Measurements from ENCODE around the gene POLR2B.
"Not testable (repeated sequence)": the region's sequence is repeated elsewhere in the genome, so short reads cannot be mapped to it uniquely, and the experiment has no call there.

POLR2B gene

DNA sequence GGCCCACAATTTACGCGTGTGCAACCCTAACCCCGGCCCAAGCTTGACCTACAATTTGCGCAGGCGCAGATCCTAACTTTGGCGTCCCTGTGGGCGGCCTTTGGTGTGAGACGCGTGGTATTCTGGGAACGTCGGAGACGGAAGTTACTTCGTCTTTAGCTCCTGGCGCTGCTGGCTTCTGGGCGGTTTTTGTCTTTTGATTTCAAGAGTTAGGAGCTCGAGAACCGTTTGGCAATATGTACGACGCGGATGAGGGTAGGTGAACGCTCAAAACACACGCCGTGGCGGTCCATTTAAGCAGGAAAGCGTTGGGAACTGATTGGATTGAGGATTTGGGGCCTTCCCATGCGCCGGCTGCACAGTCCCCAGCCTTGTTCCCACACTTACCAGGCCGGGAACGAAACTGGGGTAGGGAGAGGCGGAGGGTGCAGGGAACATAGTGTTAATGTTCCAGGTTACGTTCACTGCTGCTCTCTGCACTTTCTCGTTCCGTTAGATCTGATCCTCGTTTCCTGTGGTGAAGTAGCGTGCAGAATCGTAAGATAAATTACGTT, at the start of gene POLR2B:
TSS of gene POLR2B (plus strand) at position 147 of the 554 bp plus-strand sequence. CDS start at position 237, 90 bp downstream.
- peak; percentile 89 for DNase-seq

DNA sequence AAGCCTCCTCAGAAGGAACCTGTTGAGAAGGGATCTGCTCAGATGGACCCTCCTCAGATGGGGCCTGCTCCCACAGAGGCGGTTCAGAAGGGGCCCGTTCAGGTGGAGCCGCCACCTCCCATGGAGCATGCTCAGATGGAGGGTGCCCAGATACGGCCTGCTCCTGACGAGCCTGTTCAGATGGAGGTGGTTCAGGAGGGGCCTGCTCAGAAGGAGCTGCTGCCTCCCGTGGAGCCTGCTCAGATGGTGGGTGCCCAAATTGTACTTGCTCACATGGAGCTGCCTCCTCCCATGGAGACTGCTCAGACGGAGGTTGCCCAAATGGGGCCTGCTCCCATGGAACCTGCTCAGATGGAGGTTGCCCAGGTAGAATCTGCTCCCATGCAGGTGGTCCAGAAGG, 48.1 kb upstream of the POLR2B start:
- DNase-seq, result no peak

DNA sequence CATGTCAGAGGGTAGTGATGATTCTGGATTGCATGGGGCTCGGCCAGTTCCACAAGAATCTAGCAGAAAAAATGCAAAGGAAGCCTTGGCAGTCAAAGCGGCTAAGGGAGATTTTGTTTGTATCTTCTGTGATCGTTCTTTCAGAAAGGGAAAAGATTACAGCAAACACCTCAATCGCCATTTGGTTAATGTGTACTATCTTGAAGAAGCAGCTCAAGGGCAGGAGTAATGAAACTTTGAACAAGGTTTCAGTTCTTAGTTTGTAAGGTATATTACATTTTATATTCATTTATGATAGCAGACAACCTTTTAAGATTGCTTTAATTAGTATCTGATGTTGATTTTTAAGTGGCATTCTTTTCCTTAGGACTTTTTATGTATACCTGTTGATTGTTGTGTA, 46.8 kb upstream of the POLR2B start:
- DNase-seq, result no peak

DNA sequence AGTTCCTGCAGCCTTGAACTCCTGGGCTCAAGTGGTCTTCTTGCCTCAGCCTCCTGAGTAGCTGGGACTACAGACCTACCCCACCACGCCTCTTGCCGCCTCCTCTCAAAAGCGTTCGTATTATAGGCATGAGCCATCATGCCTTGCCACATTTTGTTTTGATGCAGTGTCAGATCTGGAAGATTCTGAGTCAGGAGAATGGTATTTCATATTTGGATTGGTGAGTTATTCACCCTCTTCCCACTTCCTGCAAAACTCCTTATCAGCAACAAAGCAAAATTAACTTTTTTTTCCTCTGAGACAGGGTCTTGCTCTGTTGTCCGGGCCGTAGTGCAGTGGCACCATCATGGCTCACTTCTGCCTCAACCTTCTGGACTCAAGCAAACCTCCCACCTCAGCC, 41.4 kb upstream of the POLR2B start:
- DNase-seq, result no peak

DNA sequence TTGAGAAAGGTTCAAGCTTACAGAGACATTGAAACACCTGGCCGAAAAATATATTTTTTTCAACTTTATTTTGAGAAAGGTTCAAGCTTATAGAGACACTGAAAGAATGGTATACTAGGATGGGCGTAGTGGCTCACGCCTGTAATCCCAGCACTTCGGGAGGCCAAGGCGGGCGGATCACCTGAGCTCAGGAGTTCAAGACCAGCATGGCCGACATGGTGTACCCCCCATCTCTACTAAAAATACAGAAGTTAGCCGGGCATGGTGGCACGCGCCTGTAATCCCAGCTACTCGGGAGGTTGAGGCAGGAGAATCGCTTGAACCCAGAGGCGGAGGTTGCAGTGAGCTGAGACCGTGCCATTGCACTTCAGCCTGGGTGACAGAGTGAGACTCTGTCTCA, 38.9 kb upstream of the POLR2B start:
- not testable (repeated sequence) for DNase-seq

DNA sequence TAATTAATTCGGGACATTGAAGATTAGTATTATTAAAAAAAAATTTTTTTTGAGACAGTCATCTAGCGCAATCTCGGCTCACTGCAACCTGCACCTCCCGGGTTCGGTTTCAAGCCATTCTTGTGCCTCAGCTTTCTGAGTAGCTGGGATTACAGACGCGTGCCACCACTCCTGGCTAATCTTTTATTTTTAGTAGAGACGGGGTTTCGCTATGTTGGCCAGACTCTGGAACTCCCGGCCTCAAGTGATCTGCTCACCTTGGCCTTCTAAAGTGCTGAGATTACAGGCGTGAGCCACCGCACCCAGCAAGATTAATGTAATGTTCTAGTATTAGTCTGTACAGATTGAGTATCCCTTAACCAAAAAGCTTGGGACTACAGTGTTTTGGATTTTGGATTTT, 38.3 kb upstream of the POLR2B start:
- no peak for DNase-seq

DNA sequence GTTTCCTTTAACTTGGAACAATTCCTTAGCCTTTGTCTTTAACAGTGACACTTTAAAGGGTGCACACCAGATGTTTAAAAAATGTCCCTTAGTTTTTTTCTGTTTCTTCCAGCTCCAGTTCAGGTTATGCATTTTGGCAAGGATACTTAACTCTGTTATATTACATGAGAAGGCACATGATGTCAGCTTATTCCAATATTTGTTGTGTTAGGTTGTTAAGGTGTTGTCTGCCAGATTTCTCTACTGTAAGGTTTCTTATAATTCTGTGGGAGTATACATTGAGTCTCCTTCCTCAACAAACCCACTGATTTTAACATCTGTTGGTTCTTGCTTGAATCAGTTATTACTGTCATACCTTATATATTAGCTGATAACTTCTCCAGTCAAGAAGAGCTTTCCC, 37.7 kb upstream of the POLR2B start:
- DNase-seq, result no peak

DNA sequence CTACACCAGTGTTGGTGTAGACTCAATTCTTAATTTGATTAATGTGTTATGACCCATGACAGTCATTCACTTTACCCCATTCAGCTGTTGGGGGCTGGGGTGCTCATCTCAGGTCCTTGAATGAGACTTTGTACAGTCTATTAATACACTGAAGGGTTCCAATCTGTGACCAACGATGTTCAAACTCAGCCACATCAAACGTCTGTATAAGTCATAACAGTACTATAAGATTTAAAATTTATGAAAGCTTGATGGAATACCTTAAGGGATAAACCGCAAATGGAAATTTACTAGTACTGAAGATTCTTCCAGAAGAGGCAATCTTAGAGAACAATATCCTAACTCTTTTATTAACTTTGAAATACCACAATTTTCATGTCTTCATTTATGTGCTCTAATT, 37.3 kb upstream of the POLR2B start:
- no peak for DNase-seq

DNA sequence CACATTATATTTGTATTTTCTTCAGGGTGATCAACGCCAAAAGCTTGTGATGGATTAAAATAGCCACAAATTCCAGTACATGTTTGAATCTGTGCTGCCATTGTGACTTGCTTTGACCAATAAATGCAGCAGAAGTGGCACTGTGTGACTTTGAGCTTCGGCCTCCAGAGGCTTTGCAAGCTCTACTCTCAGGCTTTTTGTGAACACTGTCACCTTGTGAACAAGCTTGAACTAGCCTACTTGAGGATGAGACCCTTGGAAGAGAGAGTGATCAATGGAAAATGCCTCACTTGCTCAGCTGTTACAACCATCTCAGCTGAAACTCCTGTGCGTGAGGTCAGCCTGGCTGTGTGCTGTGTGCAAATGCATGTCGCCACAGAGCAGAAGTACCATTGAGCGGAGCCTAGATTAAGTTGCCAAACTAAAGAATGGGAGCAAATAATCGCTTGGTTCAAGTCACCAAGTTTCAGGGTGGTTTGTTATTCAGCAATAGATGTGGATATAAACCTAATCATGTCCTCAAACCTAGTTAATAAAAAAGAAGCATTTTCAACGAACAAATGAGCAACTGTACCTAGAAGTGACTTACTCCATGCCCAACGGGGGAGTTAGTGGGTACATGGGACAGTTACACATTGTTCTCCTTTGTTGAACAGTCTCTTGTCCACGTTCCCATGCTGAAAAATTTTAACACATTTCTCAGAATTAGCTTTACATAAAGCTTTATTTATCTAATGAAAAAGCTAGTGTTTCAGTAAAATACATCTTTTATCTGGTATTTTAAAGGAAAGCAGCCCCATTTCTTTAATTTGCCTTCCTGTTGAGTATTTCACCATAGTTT, 24.8 kb upstream of the POLR2B start:
- DNase-seq, result no peak

DNA sequence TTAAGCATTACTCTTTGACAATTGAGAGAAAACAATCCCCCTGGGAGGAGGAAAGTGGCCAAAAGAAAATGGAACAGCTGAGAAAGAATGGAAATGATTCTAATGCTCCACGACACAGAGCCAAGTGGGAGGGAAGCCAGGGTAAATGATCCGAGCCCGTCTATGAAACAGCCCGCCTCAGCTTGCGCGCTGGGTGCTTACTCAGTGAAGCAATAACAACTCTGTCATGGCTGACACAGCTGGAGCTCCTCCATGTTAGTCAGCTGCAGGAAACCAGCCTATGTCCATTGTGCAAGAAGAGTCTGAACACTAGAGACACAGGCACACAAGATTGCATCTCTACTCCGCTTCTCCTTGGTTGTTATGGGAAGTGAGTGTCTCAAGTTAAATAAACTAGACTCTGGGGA, 20.6 kb upstream of the POLR2B start:
- DNase-seq, result no peak

DNA sequence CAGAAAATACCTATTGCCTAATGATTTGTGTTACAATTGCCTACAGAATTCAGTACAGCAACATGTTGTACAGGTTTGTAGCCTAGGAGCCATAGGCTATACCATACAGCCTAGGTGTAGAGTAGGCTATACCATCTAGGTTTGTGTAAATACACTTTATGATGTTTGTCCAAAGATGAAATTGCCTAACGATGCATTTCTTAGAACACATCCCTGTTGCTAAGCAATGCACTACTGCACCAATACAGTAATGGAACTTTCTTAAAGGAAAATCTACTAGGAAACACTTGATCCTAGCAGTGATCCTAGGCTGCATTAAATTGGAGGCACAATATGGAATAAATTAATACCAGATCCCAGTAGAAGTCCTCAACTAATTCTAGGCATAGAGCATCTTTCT, 19.6 kb upstream of the POLR2B start:
- no peak for DNase-seq

DNA sequence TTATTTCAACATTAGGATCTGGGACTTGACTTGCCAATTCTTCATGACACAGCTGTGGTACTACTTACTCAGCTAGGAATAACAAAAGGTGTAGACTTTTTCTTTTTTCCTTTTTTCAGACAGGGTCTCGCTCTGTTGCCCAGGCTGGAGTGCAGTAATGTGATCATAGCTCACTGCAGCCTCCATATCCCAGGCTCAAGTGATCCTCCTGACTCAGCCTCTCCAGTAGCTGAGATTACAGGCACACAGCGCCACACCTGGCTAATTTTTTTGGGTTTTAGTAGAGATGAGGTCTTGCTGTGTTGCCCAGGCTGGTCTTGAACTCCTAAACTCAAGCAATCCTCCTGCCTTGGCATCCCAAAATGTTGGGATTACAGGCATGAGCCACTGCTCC, 17.6 kb upstream of the POLR2B start:
- no peak for DNase-seq

DNA sequence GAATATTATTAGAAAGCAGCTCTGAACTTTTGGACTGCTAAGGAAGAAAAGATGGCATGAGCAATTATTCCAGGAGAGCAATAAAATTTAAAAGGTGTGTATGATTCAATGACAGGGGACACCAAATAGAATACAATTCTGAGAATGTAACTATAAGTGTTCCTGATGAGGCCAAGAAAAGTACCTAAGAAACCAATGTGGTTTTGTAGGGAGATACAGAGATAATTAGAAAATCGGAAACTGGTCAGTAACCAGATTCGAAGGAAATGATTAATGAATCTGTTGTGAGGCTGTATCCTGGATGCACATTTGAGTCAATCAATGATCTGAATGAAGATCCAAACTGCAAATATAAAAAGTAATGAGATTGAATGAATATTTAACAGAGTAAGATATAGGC, 7.3 kb upstream of the POLR2B start:
- DNase-seq, result no peak

DNA sequence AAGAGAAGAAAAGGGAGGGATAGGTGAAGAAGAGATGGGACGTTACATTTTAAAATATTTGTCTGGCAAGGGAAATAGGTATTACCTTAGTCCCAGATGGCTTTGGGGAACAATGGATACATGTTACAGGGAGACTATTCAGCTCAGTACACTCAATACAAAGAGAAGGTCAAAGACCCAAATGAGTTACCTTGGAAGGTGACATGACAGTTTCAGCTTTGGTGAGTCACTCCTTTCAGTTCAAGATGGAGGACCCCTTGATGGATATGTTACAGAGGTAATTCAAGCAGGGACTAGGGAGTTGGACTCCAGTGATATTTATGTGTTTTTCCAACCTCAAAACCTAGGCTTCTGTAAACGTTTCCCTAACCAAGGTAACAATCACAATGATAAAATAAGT, 6.3 kb upstream of the POLR2B start:
- no peak for DNase-seq

DNA sequence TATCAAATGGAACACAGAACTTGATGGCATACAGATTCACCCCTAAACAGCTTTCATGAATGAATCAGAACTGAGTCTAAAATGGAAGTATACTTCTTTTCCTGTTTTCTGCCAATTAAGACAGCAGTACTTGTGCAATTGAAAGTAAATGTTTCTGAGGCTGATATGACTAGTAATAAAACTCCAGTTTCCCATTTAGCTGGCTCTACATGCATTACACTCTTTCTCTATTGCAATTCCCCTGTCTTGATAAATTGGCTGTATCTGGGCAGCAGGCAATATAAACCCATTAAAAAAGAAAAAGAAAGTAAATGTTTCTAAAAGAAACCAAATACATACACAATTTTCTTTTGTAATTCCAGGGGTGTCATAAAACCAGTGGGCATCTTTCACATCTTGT, 5.9 kb upstream of the POLR2B start:
- no peak for DNase-seq

DNA sequence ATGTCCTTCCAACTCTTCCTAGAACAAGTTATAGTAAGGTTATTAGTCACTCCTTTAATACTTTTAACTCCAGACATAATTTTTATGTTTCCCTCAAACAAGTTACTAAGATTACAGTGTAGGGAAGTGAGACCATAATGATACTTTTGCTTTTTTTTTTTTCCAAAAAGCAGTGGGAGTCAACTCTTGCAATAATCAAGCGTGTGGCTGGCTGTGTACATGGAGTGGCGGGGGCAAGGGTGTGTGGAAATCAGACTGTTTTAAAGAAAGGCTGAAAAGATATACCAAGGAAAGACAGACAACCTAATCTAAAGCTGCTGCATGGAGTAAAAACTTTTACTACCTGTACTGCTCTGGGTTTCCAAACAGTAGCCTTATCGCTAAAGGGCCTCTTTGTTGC, 5.4 kb upstream of the POLR2B start:
- no peak for DNase-seq

DNA sequence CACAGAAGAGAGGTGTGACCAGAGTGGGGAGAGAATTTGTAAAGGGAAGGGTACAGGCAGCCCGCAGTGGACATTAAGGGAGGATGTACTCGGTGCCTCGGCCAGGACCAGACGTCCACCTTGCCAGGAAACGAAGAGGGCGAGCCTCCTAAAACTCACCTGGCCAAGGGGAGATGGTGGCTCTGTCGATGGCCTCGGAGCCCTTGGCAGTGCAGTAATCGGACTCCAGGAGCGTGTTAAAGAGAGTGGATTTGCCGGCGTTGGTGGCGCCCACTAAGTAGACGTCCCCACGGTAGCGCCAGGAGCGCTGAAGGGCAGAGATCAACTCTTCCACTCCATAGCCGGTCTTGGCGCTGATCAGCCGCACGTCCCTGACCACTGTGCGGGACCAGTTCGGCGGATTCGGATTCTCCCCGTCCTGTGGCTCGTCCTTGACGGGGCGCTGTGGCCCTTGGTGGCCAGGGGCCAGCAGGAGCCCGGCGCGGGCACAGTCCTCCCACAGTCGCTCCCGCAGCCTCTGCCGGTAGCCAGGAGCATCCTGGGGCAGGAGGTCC, 2.3 kb upstream of the POLR2B start:
- DNase-seq, result peak; percentile 7

DNA sequence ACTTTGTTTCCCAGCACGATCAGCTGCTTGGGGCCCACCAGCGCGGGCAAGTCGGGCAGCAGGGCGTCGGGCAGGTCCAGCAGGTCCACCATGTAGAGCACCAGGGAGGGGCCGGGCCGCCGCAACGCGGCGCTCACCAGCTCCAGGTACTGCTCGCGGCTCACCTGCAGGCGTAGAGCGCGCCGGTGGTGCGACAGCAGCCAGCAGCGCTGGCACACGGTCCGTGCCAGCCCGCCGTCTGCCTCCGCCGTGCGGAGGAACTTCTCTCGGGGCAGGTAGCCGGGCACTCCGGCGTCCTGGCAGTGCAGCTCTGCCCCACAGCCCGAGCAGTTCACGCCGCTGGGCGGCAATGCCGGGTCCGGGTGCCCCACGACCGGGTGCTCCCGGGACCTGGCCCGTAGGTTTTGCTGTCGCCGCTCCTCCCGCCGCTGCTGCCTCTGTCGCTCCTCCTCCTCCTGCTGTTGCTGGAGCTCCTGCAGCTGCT, 1.8 kb upstream of the POLR2B start:
- peak; percentile 61 for DNase-seq

DNA sequence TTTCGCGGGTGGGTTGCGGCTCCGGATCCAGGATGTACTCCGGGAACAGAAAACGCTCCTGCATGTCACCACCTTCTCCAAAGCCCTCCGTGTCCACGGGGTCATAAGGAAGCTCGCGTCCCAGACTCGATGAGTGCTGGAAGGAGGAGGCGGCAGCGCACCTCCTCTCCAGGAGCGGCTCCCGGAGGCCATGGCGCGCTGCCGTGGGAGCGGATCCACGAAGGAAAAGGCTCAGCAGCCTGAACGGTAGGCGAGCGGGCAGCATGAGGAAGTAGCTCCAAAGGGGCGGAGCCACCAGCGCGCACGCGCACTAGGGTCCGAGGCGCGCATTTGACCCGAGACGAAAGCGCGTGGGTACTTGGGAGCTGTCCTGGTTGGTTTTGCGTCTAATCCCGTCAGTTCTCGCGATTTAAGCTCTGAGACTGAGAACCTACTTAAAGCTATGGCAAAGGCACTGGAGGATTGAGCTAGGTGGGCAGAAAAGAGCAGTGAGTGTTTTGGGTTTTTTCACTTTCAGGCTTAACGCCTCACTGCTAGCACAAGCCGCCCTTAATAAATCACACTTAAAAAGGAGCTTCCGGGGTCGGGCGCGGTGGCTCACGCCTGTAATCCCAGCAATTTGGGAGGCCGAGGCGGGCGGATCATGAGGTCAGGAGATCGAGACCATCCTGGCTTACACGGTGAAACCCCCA, 1.2 kb upstream of the POLR2B start, which contains the start of gene NOA1:
TSS of gene NOA1 (minus strand) at position 286 of the 692 bp plus-strand sequence. CDS start at position 265, 21 bp downstream.
- peak; percentile 98 for DNase-seq

DNA sequence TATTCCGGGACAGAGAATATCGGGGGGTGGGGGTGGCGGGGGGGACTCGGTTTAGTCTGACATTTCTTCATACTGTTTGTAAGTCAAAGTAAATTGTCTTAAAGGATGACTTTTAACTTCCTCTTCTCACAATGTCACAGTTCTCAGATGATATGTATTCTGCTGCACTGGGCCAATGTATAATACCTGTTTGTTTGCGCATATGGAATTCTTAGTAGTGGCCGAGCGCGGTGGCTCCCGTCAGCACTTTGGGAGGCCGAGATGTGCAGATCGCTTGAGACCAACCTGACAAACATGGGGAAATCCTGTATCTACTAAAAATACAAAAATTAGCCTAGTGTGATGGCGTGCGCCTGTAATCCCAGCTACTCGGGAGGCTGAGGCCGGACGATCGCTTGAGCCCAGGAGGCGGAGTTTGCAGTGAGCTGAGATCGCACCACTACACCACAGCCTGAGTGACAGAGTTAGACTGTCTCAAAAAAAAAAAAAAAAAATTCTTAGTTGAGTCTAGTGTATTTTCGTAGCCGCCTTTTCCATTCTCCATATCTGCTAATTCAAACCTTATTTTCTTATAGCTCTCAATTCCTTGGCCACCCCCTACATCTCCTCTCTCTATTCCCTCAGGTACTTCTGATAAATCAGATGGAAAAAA, 851 bp downstream of the POLR2B start:
- peak; percentile 41 for DNase-seq

DNA sequence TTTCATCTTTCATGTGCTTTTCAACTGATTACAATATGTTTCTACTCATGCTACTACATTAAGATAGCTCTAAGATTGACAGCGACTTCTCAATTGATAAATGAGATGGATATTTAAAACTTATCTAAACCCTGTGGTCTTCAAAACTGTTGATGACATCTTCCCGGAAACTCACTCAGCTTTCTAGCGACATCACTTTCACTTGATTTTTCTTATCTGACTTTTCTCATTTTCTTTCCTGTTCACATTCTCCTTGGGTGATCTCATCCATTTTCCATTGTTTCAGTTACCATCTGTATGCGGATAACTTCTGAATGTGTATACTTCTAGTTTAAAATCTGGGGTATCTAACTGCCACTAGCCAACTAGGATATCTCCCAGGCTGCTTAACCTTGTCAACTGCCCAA, 3.1 kb downstream of the POLR2B start:
- no peak for DNase-seq

DNA sequence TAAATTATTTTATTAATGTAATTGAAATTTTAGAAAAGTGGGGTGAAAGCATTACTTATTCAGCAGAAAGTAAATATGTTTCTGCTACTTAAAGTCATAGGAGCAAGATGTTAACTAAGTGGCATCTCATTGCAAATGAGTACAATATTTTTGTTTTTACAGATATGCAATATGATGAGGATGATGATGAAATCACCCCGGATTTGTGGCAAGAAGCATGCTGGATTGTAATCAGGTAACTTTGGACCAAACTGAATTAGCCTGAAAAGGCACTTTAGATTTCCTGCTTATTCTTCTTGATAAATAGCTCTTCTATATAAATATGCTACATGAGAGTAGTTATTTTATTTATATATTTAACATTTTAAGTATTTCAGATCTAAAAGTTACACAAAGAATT, 7.5 kb downstream of the POLR2B start:
- DNase-seq, result no peak

DNA sequence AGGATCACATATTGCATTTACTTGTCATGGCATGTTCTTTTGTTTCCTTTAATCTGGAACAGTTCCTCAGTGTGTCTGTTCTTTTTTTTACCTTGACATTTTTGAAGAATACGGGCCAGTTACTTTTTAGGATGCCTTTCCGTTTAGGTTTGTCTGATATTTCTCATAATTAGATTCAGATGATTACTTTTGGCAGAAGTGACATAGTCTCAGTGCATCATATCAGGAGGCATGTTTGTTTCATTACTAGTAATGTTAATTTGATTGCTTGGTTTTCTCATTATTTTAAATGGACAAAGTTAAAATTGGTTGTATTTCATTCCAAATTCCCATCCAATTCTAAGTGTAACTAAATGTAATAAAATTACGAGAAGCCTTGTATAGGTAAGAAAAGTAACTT, 8.3 kb downstream of the POLR2B start:
- no peak for DNase-seq

Measured in CD4-positive, alpha-beta T cell treated with Interleukin-17A for 4 hours (primary cell).